MV-4-11 (cell line): ENCODE data around the gene PEX11G.
"Not testable (repeated sequence)": the region's sequence is repeated elsewhere in the genome, so short reads cannot be mapped to it uniquely, and the experiment has no call there.

Experiments
- DNase-seq: peaks from one replicate; lab custom pipeline; 2025; lab: John Stamatoyannopoulos, UW

Gene PEX11G

DNA sequence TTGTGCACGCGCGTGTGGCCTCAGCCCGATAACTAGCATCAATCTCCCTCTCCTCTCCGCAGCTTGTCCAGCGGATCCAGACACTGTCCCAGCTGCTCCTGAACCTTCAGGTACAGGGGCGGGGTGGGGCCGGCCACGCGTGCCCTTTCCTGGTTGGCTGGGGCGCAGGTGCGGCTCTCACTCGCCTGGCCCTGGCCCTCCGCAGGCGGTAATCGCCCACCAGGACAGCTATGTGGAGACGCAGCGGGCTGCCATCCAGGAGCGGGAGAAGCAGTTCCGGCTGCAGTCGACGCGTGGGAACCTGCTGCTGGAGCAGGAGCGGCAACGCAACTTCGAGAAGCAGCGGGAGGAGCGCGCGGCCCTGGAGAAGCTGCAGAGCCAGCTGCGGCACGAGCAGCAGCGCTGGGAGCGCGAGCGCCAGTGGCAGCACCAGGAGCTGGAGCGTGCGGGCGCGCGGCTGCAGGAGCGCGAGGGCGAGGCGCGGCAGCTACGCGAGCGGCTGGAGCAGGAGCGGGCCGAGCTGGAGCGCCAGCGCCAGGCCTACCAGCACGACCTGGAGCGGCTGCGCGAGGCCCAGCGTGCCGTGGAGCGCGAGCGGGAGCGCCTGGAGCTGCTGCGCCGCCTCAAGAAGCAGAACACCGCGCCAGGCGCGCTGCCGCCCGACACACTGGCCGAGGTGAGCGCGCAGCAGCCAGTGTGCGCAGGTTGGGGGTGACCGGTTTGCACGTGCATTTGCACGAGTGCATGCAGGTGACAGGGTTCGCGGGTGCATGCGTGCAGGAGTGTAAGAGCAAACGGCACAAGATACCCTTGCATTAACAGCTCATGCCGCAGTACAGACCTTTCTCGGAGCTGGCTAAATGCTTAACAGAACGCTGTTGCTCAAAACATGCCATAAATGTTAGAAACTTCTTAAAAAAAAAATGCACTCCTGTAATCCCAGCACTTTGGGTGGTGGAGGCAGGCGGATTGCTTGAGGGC is 21.5 kb downstream of the PEX11G start:
- no peak for DNase-seq

DNA sequence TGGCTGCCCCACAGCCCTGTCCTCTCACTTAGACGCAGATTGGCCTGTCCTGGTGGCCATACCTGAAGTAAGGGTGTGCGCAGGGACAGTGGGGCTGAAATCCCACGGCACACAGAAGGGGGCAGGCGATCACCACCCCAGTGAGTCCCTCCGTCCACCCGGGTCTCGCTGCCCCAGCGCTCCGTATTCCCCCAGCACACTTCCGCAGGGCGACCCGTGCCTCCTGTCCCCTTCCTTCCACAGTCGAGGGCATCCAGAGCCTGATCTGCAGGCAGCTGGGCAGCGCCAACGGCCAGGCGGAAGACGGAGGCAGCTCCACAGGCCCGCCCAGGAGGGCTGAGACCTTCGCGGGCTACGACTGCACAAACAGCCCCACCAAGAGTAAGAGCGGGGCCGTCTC is 25.3 kb downstream of the PEX11G start:
- DNase-seq: no peak

DNA sequence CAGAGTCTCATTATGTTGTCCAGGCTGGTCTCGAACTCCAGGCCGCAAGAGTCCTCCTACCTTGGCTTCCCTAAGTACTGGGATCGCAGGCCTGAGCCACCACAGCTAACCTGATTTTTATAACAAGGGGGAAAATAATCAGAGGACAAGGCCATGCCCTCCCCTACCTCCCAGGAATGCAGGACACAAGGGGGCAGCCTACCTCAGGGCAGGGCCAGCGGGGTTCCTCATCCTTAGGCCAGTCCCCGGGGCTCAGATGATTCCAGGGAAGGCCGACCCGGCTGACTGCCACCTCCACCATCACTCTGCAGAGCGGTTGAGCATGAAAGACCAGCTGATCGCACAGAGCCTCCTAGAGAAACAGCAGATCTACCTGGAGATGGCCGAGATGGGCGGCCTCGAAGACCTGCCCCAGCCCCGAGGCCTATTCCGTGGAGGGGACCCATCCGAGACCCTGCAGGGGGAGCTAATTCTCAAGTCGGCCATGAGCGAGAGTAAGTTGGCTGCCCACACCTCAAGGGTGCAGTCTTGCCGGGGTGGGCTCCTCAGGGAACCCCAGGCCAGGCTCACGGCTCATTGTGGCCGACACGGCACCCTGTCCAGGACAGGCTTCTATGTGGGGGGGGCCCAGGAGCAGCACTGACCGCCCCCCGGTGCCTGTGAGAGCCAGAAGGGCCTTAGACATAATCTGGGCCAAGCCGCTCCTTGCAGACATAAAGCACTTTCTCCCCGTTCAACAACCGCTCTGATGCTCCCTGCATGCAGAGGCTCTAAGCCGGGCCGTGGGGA is 26.8 kb downstream of the PEX11G start:
- DNase-seq: no peak

DNA sequence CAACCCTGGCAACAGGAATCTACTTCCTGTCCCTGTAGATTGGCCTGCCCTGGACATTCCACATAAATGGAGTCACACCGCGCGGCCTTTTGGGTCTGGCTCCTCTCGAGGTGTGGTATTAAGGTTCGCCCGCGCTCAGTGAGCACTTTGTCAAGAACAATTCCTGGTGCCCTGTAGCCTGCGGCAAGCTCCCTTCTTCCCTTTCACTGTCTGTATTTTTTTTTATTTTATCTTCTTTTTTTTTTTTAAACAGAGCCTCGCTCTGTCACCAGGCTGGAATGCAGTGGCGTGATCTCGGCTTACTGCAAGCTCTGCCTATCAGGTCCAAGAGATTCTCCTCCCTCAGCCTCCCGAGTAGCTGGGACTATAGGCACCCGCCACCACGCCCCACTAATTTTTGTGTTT is 28.3 kb downstream of the PEX11G start:
- DNase-seq: no peak

DNA sequence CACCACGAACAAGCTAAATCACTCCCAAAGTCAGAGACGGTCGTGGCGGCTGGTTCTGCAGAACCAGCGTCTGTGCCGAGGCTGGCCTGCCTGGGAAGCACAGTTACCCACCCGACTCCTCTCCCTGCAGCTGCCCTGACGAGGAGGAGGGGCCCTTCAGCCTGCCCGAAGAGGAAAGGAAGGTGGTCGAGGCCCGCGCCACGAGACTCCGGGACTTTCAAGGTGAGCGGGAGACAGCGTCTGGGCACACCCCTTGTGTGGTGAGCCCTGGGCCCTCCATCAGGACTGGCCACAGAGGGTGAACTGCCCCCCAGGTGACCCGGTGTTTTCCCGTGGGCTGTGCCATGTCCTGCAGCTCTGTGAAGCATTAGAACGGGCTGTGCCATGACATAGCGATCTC is 29.1 kb downstream of the PEX11G start:
- no peak for DNase-seq

DNA sequence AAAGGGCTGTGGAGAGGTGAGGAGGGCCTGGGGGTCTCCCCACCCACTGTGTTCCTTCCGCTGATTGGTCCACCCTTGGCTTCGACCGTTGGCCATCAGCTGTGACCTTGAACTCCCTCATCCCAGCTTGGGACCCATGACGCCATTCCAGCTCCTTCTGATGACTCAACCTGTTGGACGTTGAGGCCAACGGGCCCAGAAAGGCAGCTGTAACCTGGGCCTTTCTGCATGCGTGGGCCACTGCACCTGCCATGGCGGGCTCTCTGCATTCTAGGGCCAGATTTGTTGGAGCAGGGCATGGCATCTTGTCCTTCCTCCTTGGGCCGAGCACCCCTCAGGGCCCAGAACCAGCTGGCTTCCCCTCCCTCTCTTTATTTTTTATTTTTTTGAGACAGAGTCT is 30.2 kb downstream of the PEX11G start:
- no peak for DNase-seq

DNA sequence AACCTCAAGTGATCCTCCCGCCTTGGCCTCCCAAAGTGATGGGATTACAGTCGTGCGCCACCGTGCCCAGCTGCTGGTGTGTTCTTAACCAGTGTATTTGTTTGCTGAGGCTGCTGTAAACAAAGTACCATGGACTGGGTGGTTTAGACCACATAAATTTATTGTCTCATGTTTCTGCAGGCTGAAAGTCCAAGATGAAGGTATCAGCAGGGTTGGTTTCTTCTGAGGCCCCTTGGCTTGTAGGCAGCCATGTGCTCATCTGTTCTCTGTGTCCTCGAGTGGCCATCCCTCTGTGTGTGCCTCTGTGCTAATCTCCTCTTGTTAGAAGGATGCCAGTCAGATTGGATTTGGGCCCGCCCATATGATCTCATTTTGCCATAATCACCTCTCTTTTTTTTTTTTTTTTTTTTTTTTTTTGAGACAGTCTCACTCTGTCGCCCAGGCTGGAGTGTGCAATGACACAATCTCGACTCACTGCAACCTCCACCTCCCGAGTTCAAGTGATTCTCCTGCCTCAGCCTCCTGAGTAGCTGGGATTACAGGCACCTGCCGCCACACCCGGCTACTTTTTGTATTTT is 31.8 kb downstream of the PEX11G start:
- no peak for DNase-seq

DNA sequence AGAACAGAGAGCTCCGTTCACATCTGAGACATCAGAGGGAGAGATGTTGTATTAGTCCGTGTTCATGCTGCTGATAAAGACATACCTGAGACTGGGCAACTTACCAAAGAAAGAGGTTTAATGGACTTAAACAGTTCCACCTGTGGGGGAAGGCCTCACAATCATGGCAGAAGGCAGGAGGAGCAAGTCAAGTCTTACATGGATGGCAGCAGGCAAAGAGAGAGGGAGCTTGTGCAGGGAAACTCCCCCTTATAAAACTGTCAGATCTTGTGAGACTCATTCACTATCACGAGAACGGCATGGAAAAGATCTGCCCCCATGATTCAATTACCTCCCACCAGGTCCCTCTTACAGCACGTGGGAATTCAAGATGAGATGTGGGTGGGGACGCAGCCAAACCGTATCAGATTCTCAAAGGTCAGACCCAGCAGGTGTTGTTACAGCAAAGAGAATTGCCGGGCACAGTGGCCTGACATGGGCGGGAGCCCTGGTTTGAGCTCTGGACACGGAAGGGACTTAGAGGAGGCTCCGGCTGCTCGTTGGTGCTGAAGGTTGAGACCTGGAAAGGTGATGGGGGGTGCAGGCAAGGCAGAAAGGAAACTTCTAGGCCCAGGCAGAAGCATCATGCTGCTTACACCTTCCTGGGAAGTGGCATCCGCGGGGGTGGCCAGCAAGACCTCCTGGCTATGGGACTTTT is 33.1 kb downstream of the PEX11G start:
- no peak for DNase-seq

DNA sequence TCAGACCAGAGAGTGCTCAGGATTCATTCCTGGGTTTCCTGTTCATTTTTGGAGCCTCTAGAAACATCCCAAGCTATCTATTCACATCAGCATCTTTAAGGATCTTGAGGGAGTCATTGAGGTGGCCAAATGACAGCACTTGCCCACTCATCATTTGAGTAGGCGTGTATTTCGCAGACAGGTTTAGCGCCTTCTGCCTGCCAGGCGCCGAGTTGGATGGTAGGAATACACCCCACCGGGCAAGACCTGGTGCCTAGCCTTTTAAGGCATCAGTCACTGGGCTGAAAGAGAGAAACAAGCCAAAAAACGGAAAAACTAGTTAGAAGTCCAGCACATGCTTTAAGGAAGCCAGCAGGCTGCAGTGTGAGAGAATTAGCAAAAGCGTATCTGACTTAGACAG is 33.8 kb downstream of the PEX11G start:
- no peak for DNase-seq

DNA sequence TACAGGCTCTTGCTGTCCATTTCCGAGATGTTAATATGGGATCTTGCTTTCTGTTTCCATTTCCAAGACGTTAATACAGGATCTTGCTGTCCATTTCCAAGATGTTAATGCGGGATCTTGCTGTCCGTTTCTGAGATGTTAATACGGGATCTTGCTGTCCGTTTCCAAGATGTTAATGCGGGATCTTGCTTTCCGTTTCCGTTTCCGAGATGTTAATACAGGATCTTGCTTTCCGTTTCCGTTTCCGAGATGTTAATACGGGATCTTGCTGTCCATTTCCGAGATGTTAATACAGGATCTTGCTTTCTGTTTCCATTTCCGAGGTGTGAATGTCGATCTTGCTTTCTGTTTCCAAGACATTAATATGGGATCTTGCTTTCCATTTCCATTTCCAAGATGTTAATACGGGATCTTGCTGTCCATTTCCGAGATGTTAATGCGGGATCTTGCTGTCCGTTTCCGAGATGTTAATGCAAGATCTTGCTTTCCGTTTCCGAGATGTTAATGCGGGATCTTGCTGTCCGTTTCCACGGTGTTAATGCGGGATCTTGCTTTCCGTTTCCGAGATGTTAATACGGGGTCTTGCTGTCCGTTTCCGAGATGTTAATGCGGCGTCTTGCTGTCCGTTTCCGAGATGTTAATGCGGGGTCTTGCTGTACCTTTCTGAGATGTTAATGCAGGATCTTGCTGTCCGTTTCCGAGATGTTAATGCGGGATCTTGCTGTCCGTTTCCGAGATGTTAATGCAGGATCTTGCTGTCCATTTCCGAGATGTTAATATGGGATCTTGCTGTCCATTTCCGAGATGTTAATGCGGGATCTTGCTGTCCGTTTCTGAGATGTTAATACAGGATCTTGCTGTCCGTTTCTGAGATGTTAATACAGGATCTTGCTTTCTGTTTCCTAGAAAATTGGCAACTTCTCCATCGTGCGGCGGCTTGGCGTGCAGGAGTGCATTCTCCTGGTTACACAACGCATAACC is 38.3 kb downstream of the PEX11G start:
- DNase-seq: no peak

DNA sequence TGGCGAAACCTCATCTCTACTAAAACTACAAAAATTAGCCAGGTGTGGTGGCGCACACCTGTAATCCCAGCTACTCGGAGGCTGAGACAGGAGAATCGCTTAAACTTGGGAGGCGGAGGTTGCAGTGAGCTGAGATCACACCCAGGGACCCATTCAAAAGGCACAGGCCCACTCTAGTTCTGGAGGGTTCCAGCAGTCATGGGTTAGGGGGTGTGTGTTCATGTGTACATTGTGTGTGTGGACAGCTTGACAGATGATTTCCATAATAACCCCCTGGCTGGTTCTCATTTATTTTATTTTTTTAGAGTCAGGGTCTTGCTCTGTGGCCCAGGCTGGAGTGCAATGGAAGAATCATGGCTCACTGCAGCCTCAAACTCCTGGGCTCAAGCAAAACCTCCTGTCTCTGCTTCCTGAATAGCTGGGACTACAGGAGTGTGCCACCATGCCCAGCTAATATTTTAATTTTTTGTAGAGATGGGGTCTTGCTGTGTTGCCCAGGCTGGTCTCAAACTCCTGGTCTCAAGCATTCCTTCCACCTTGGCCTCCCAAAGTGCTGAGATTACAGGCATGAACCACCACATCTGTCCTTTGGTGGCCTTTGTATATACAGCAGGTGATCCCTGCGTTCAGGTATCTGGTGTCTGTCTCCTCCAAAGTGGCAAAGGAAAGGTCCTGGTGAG is 39.3 kb downstream of the PEX11G start:
- DNase-seq: not testable (repeated sequence)

DNA sequence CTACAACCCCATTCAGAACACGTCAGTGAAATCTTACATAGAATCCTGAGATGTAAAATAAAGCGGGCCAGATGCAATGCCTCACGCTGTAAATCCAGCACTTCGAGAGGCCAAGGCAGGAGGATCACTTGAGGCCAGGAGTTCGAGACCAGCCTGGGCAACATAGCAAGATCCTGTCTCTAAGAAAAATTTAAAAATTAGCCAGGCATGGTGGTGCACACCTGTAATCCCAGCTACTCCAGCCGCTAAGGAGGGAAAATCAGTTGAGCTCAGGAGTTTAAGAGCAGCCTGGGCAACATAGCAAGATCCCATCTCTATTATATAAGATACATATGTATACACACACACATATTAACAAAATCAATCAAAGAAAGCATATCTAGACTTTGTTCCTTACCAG is 41.2 kb downstream of the PEX11G start:
- no peak for DNase-seq

DNA sequence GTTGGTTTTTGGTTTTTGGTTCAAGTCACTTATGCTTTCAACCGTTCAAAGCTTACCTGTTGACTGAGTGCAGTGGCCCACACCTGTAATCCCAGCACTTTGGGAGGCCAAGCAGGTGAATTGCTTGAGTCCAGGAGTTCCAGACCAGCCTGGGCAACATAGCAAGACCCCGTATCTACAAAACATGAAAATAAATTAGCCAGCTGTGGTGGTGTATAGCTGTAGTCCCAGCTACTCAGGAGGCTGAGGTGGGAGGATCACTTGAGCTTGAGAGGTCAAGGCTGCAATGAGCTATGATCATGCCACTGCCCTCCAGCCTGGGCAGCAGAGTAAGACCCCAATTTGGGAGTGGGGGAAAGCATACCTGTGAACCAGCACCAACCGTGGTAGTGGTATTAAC is 43.7 kb downstream of the PEX11G start:
- no peak for DNase-seq

DNA sequence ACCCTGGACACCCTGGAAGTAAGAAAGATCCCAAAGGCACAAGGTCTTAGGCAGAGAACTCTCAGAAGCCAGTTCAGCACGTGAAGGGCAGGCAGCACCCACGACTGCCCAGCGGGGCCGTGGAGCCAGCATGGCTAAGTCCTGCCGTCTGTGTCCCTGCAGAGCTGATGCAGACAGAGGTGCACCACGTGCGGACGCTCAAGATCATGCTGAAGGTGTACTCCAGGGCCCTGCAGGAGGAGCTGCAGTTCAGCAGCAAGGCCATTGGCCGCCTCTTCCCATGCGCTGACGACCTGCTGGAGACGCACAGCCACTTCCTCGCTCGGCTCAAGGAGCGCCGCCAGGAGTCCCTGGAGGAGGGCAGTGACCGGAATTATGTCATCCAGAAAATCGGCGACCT is 44.8 kb downstream of the PEX11G start:
- no peak for DNase-seq

DNA sequence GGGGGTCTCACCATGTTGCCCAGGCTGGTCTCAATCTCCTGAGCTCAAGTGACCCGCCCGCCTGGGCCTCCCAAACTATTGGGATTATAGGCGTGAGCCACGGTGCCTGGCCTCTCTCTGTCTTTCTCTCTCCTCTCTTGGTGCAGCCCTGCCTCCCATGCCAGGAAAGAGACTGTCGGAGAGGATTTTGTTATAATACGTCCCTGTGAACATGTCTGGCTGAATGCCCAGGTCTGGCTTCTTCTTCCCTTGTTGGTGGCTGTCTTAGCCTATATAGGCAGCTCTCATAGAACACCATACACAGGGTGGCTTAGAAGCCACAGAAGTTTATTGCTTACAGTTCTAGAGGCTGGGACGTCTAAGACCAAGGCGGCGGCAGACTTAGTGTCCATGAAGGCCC is 46.4 kb downstream of the PEX11G start:
- DNase-seq: no peak

DNA sequence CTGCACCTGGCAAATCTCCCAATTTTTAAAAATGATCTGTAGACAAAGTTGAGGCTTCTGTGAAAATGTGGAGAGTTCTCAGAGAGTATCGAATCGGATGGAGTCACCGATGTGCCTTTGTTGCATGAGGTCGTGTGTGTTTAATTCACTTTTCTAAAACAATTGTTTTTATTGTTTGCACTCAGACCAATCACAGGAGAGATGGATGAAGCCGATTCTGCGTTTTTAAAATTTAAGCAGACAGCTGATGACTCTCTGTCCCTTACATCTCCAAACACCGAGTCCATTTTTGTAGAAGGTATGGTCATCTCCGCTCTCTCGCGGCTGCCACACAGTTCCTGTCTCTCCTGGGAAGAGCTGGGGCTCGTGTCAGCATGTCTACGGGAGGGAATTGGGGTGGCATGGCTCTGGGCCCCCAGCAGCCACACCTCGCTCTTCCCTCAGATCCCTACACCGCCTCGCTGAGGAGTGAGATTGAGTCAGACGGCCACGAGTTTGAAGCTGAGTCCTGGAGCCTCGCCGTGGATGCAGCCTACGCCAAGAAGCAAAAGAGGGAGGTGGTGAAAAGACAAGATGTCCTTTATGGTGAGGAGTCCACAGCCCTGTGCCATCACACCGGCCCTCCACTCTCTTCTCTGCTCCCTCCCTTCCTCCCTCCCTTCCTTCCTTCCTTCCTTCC is 47.2 kb downstream of the PEX11G start:
- no peak for DNase-seq

DNA sequence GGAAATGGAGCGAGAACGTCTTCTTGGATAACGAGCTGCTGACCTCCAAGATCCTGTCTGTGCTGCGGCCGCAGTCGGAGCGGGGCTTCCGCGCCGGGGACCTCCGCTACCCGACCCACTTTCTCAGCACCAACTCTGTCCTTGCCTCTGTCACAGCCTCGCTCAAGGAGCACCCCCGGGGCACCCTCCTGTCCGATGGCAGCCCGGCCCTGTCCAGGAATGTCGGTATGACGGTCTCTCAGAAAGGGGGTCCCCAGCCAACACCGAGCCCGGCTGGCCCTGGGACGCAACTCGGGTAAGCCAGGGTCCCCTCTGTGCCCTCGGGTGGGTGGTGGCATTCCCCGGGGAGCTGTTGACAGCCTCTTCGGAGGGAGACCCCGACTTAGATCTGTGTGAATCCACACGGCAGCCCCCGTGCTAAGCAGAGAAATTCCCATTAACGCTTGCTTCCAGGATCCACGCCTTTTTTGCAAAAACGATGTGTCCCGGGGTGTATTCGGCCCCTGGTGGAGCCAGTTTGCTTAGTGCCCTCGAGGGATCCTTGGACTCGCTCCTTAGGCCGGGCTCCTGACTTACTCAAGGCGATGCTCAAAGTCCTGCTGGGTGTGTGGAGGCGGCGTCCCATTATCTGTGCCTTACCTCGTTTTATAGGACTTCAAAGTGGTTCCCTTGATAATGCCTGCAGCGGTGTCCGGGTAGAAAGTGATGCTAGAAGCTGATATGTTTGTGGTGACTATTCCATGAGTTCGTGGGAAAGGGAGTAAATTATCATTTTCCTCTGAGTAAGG is 48.5 kb downstream of the PEX11G start:
- DNase-seq: no peak

DNA sequence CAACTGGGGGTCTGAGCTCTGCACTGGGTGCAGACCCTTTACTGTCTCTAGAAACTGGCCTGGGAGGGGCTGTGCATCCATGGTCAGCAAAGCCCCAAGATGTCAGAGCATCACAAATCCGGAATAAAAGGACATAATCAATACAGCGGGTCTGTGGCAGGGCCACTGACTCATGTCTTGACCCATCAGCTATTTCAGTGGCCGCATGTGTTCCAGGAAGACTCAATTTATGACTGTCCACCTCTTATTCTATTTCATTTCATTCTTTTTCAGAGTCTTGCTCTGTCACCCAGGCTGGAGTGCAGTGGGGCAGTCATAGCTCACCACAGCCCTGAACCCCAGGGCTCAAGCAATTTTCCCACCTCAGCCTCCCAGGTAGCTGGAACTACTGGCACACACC is 53.2 kb downstream of the PEX11G start:
- no peak for DNase-seq

DNA sequence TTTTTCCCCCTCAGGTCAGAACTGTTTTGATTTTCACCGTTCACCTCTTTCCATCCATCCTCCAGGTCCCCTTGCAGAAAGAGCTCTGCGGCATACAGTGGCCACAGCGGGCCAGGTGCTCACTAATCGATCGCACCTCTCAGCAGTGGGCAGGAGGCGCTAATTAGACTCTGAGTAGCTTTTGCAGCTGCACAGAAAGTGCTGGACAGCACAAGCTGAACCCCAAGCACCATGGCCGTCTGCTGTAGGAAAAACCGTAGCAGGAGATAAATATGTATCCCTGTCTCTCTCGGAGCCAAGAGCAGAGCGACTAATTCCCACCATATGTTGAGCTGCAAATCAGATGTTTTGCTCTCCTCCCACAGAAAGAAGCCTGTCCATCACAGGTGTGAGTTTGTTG is 54.4 kb downstream of the PEX11G start:
- no peak for DNase-seq
